ENCODE measurements around the gene RPLP2.

The RPLP2 gene

DNA sequence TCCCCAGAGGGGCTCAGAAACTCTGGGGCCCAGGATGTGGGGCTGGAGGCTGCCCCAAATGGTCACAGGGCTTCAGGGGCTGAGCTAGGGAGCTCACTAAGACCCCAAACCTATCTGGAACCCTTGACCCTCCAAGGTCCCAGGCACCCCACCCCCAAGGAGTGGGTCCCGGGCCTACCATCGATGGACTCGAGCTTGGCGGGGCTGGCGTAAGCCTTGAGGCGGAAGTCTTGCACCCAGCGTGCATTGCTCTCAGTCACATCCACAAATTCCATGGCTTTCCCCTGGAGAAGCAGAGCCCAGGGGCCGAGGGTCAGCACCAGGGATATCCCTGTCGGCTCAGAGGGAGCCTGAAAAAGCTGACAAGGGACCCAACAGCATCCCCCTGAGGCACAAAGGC is 35.9 kb upstream of the RPLP2 start:
- no peak for DNase-seq (ENCODE audit: low read depth)

DNA sequence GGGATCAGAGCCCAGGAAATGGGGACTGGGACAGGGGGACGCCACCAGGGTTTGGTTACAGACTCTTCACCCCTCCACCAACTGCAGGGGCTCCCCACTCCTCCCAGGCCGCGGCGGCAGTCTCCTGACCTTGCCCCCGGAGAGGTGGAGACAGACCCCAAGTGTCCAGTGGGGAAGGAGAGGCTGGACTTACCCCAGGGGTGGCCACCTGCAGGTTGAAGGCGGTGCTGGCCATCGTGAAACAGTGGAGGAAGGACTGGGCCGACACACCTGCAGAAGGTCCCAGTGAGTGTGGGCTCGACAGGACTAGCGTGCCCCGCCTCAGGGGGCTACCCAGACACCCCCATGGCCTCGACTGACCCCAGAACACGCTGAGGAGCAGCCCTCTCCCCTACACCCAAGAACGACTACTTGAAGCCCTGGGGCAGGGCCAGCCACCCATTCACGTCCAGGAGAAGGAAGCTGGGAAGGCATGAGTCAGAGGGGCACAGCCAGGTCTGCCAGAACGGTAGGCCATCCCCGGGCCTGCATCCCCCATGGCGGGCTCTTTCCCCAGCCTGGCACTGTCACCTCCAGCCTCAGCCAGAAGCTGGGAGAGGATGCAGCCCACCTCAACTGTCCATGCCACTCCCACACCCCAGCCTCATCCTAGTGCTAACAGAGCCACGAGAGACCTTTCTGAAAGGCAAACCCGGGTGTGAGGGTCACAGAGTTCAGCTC is 34.7 kb upstream of the RPLP2 start:
- no peak for DNase-seq (ENCODE audit: low read depth)

DNA sequence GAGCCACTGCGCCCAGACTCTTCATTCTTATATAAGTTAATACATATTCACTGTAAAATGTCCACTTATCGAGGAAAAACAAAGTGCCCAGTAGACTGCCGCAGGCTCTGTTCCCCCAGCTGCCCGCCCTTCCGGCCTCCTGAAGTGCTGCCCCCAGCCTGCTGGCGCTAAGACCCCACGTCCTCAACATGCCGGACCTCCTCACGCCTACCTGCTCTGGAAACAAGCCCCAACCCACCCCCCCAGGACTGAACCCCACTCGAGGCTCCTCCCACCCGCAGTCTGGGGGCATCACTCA is 33.6 kb upstream of the RPLP2 start:
- no peak for DNase-seq (ENCODE audit: low read depth)

DNA sequence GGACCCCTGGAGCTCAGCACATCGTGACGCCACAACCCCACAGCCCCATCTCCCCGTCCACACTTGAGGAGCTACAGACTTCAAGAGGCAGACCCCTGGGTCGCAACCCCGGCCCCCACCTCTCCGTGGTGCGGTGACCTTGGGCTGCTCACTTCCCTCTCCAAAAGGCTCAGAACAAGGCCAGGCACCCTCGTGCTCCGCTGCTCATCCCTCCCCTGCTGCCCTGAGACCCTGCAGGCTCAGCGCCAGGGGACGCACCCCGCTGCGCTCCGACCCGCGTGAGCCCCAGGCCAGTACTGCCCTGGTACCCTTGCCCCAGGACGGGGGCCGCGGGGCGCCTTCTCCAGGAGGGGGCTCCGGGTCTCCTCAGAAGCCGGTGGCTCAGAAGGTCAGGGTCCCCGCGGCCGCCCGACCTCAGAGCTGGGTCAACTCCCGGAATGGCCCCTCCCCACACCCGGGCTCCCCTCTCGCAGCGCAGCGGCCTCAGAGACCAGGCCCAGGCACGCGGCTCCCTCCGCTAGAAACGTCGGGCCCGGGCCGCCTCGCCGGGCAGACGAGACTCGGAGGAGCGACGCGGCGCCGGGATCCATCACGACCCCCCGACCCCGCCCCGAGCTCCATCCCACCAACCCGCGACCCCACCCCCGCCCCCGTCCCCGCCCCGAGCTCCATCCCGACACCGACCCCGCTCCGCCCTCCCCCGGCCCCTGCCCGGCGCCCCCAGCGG is 33.0 kb upstream of the RPLP2 start:
- DNase-seq (ENCODE audit: low read depth): no peak

DNA sequence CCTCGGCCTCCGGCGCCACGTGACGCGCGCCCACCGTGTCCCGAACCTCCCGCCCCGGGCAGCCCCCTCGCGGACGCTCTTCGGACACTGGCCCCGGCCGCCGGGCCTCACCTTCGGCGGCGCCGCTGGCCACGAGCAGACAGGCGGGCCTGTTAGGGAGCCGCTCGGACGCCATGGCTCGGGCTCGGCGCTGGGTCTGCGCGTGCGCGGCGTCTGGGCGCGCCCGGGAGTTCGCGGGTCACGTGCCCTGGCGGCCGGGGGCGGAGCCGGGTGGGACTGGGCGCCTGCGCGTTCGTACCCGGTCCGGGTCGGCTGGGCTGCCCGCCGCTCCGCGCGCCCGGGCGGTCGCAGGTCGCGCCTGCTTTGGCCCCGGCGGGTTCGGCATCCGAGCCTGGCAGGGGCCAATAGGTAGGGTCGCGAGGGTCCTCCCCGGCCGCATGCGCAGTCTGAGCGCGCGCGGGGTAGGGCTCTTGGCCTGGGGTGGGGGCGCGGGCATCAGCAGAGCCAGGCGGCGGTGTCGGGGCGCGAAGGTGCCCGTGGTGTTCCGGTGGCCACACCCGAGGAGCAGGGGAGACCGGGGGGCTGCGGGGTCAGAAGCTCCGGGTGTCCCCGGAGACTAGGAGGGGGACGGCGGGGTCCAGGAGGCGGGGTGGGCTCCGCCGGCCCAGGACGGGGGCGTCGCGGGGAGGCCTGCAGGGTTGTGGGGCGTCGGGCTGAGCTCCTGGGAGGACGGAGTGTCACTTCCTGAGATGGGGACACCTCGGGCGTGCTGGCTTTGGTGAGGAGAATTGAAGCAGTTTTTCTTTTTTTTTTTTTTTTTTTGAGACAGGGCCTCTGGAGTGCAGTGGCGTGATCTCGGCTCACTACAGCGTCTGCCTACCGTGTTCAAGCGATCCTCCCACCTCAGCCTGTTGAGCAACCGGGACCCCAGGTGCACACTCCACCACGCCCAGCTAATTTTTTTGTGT is 32.2 kb upstream of the RPLP2 start, which contains the start of gene GATD1:
Gene GATD1 (minus strand): TSS at position 200 of the 968 bp plus-strand sequence. CDS start 25 bp downstream, at position 175.
- peak; percentile 97 for DNase-seq (ENCODE audit: low read depth)

DNA sequence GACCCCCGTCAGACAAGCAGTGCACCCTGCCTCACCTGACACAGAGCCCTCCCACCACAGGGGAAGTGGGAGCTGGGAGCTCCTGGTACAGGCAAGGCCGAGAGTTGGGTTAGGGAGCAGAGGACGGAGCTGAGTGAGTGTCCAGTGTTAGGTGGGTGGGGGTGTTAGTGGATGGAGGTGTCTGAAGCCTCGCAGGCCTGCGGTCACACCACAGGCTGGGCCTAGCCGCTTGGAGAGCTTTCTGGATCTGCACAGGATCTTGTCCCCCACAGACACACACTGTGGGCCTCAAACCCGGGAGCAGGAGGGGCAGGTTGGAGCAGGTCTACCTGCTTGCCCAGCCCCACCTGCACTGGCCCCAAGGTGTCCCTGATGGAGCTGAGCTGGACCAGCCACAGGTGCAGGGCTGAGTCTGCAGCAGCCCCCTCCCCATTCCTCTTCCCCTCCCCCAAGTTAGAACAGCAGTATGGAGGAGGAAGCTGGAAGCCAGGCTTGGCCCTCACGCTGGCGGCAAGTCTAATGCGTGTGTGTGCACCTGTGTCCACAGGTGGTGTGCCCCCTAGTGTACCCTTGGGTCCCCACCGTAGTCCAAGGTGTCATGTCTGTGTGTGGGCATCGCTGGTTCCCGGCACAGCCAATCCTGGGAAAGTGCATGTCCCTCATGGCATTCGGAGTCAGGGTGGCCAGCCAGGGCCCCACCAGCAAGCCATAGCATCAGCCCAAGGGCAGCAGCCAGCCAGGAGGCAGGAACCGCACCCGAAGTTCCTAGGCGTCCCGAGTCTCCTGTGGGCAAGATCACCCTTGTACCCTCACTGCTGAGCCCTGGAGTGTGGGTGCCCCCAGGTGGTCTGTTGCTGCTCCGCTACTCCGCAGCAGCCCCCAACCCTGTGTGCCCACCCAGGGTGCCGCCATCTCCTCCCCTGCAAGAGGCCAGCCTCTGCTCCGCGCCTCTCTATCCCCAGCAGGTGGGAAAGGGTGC is 30.5 kb upstream of the RPLP2 start:
- no peak for DNase-seq (ENCODE audit: low read depth)

DNA sequence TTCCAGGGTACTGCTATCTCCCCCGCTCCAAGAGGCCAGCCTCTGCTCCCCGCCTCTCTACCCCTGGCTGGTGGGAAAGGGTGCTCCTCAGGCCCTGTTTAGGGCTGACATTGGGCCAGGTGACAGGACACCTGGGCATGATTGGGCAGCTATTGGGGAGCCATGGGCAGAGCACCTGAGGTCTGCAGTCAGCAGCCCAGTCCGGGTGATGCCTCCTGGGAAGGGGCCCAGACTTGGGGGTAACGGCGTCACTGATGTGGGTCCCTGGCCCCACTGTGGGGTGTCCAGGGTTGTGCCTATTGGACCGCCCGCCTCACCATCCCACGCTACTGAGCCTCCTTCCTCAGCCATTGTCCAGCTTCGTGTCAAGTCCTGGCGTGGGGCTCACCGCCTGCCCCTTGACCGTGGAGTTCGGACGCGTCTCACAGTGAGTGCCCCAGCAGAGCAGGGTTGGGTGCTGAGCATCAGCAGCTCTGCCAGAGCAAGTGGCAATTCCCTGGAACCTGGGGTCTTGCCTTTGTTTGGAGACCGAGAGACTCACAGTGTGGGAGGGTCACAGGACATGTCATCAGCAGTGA is 29.7 kb upstream of the RPLP2 start:
- DNase-seq (ENCODE audit: low read depth): no peak

DNA sequence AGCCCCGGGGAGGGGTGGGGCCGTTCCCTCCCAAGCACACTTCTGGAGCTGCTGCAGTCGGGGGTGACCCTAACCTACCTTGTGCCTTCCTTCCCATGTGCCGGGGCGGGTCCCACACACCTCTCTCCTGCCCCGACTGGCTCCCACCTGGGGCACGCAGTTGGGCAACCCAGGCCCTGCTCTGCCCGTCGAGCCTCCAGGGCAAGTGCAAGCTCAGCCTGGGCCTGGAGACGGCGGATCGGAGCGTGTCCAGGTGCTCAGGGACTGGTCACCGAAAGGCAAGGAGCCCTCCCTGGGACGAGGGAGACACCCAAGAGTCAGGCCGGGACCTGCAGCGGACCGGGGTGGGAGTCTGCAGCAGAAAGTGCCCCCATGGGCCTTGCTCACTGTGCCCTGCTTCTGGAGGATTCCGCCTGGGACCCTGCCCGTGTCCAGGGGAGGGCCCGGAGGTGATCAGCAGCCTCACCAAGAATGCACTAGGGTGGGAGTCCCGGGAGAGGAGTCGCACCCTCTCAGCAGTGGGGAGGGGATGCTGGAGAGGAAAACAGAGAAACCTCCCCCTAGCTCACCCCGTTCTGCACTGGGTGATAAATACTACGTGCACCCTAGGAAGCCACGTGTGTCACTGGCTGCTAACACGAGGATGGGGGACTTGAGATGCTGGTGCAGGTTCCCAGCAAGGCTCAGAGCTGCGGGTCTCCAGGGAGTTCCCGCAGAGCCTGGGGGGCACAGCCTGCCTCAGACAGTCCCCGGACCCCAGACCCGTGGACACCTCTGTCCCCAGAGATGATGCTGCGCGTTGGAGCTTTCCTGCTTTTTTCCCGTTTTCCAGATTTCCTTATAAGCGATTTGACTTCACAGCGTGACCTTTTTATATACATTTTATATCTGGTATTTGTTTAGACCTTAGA is 27.2 kb upstream of the RPLP2 start:
- no peak for DNase-seq (ENCODE audit: low read depth)

DNA sequence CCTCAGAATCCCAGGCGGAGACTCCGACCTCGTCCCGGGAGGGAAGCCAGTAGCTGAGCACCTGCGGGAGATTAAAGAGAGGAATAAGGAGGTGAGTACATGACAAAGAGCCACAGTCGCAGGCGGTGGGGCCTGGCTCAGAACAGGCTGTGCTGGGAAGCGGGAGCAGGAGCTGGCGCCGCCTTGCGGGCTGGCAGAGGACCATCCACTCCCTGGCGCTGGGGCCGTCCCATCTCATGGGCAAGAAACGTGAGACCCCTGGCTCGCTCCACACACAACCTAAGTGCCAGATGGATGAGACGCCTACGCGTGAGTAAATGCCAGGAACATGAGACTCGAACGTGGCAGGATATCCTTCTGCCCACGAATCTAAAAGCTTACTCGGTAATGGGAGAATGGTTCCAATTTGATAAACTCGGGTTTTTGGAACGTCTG is 26.2 kb upstream of the RPLP2 start:
- no peak for DNase-seq (ENCODE audit: low read depth)

DNA sequence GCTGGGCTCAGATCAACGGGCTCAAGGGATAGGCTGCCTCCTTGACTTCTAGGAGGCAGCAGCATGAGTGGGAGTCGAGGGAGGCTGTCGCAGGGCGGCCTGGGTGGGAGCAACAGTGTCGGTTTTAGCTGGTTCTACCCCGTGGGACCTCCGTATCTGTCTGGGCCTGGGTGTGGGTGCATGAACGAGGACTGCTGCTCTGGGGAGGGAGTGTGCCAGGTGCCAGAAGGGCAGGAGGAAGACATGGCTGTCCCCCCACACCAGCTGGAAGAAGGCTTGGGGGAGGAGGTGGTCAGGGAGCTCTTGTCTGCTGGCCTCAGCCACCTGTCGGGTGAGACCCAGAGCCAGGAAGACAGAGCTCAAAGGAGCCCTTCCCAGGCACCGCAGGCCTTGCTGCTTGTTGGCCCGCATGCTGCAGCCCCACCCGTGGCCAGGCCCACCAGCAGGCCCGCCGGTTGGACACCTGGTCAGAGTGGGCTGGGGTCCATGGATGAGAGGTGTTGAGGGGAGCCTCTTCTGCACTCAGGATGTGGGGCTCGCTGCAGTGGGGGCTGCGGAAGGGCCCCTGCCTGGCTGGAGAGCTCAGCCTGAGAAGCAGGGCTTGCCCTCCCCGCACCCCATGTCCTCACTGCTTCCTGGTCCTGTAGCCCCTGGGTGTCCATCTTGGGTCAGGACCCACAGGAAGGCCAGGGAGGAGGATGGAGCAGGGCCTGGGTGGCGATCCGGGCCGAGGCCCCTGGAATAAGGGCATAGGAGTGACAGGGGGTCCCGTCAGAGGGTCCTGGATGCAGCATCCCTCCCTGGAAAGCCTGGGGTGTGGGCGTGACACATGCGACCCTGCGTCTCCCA is 23.3 kb upstream of the RPLP2 start:
- DNase-seq (ENCODE audit: low read depth): no peak

DNA sequence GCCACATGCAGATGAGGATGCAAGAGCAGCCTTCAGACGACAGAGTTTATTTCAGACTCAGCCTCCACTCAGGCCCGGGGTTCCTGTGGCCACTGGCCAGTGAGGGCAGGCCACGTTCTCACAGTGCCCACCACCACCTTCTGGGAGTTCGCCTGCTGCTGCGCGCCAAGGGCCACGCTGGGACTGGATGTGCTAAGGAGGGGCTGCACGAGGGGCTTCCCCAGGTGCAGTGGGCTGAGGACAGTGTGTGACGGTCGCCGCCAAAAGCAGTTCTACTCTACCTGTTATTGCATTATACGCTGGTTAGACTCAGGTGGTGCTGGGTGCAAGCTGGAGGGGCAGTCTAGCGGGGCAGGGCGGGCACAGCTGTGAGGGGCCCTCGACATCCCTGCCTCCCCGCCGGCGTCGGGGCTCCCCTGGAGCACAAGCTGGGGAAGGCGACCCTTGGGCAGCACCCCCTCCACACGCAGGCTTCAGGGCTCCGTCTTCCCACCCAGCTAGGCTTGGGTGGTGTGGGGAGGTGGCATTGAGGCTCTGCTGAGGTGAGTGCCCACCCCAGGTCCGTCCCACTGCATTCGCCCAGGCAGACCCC is 22.6 kb upstream of the RPLP2 start:
- DNase-seq (ENCODE audit: low read depth): no peak

DNA sequence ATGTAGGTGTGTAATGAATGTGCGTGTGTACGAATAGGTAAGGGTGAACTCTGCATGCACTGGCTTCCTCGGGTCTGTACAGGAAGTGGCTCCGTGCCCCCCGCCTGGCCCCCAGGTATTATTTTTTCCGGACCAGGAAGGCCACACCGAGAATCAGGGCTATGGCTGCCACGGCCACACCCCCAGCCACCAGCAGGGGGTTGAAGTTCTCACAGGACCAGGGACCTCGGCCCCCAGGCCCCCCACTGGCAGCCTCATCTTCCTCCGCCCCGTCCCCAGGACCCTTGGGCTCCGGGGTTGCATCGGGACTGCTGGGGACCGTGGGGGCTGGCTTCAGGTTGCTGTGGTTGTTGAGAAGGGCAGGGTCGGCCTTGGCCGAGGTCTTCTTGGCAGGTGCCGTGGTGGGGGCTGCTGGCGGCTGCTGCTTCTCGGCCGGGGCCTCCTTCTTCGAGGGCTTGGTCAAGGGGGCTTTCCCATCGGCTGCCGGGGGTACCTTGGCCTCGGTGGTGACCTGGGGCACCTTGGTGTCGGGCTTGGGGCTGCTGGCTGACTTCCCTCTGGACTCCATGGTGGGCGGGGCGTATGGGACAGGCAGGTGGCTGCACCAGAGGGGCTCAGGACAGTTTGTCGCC is 21.6 kb upstream of the RPLP2 start:
- DNase-seq (ENCODE audit: low read depth): no peak

DNA sequence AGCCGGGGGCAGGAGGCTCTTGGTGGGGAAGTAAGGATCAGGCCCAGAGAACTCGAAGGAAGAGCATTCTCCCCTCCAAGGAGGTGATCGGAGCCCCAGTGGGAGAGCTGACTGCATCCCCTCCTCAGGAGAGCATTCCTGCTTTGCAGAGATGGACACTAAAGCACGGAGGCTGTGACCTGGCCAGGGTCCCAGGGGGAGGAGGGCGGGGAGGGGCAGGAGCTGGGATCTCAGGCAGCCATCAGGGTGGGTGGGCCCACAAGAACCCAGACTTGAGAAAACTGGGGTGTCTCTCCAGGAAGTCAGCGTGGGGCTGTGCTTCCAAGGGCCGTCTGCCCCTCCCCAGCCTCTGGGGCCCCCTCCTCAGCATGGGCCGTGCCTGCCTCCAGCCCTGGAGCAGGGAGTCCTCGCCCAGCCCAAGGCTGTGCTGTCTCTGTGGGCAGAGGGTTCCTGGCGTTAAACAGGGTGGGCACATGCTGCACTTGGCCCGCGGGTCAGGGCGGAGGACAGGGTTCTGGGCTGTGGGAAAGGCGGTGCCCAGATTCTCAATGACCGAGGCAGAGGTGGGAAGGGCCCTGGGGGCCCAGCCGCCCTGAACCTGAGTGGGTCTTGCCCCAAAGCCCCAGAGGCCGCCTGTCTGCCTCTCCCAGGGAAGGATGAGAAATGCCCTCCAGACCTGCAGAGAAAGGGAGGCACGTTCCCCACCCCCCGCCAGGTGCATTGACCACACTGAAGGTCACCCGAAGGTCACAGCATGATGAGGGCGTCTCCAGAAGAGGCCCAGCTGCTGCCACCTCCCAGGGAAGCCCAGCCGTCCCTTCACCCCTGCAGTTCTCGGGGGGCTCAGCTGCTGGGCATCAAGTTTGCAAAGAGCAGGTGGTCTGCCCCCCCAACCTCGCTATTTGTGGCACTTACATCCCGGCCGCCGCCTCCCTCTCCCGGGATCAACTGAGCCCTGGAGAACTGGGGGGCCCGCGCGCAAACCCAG is 20.5 kb upstream of the RPLP2 start:
- DNase-seq (ENCODE audit: low read depth): no peak

DNA sequence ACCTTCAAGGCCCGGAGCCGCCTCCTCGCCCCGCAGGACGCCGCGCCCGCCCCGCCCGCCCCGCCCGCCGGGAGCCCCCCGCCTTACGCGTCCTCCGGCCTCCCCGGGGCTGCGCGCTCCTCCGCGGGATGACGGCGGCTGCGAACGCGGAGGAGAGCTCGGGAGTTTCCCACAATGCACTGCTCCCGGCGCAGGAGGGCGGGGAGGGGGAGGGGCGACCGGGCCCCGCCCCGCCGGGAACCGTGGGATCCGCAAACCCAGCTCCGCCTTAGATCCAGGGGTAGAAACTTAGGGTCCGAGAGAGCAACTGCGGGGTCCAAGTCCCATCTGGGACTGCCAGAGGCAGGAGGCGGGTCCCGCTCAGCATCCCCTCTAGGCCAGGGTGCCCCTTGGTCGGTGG is 19.8 kb upstream of the RPLP2 start, which contains the start of gene CEND1:
Gene CEND1 (minus strand): TSS at position 148 of the 400 bp plus-strand sequence. CDS start 1,514 bp downstream, outside the sequence.
- DNase-seq (ENCODE audit: low read depth): peak; percentile 67

DNA sequence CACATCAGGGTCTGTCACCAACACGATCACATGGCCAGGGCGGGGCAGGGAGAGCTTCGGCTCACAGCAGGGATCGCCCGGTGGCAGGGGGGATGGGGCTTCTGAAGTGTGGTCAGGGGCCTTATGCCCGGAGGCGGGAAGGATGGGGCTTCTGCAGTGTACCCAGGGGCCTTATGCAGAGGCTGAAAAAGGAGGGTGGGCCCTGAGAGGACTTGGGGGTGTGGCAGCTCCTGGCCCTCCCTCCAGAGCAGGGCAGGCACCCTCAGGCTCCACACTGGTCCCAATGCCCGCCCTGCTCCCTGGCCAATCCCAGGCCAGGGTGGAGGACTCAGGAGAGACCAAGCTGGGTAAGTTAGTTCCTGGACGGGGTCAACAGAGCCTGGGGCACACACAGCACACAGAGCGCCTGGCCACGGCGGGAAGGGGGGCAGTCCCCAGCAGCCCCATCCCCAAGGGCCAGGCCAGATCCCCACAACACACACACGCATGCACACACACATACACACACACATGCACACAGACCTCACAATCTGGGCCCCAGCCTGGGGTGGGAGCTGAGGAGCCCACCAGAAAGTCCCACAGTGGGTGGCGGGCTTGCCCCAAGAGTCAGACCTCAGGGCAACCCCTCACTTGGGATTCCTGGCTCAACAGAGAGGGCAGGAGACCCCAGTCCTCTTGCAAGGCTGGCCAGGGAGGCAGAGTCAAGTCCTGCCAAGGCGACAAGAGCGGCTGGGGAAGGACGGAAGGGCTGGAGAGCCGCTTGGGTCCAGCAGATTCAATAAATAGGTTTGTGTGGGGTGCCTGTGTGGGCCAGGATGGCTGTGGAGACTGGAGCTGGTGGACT is 18.8 kb upstream of the RPLP2 start:
- no peak for DNase-seq (ENCODE audit: low read depth)

All from activated T-cell treated with anti-CD3 and anti-CD28 coated beads for 48 hours (primary cell).